Activated CD8-positive, alpha-beta memory T cell treated with anti-CD3 and anti-CD28 coated beads for 4 hours (primary cell): ENCODE results near the gene DMRTA1.
"Not testable (repeated sequence)": the region's sequence is repeated elsewhere in the genome, so short reads cannot be mapped to it uniquely, and the experiment has no call there.

Experiments used
- DNase-seq, 2 donors: peaks; one replicate each; pipeline ENCODE4 v3.0.0-alpha.2; 2020; ENCODE audit warnings: low read depth in 2 of 2

The DMRTA1 gene

GRCh38 chr9:22446589-22446949, at the start of gene DMRTA1:
TSS of gene DMRTA1 (plus strand) at chr9:22446824. CDS start at chr9:22447066, 242 bp downstream.
- DNase-seq, result no peak

- DNase-seq, result no peak
These were observed 45.0 kb upstream of the DMRTA1 start for GRCh38 chr9:22401671-22402070.

- DNase-seq, result no peak
These were observed 40.6 kb upstream of the DMRTA1 start for GRCh38 chr9:22405869-22406659.

- no peak for DNase-seq
These were observed 32.7 kb upstream of the DMRTA1 start for GRCh38 chr9:22413884-22414283.

GRCh38 chr9:22415941-22416691, 30.5 kb upstream of the DMRTA1 start:
- no peak for DNase-seq

GRCh38 chr9:22416692-22417060, 29.9 kb upstream of the DMRTA1 start:
- no peak for DNase-seq

GRCh38 chr9:22423566-22423965, 23.1 kb upstream of the DMRTA1 start:
- DNase-seq, result no peak

GRCh38 chr9:22424616-22425015, 22.0 kb upstream of the DMRTA1 start:
- no peak for DNase-seq

- no peak for DNase-seq
These were observed 21.1 kb upstream of the DMRTA1 start for GRCh38 chr9:22425551-22425950.

DNA sequence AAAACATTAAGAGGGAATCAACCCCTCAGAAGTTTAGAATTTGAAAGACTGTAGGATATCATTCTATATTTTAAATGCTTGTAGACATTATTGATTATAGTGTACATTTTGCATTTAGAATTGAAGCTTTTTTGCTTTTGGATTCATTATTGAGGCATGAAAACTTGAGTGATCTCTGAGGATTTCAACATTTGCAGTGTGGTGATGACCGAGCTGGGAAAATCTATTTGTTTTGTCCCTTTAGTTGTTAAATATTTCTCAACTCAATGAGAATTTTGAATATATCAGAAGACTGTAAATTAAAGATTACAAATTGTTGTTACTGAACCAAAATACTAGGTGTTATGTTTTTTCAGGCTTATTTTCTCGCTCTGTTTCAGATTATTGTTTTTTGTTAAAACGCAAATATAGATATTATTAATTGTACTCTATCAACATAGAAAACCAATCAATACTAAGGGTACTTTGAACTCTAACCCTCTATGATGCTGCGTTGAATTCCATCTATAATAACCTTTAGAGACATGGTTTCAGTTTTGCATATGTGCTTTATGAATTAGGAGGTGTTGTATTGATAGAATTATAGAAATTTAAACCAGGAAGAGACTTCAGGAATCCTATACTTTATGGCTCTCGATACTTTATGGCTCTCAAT, 19.3 kb upstream of the DMRTA1 start:
- DNase-seq, result no peak

DNA sequence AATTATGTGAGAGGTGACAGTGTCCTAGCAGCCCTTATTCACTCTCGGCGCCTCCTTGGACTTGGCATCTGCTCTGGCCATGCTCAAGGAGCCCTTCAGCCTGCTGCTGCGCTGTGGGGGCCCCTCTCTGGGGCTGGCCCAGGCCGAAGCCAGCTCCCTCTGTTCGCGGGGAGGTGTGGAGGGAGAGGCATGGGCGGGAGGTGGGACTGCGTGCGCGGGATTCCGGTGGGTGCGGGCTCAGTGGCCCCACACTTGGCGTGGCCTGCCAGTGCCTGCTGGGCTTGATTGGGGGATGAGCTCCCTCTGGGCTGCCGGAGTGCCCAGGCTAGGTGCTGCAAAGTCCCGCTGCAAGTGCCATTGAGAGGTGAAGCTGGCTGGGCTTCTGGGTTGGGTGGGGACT, 12.9 kb upstream of the DMRTA1 start:
- no peak for DNase-seq

- DNase-seq, result not testable (repeated sequence)
These were observed 11.4 kb upstream of the DMRTA1 start for GRCh38 chr9:22435252-22435651.

DNA sequence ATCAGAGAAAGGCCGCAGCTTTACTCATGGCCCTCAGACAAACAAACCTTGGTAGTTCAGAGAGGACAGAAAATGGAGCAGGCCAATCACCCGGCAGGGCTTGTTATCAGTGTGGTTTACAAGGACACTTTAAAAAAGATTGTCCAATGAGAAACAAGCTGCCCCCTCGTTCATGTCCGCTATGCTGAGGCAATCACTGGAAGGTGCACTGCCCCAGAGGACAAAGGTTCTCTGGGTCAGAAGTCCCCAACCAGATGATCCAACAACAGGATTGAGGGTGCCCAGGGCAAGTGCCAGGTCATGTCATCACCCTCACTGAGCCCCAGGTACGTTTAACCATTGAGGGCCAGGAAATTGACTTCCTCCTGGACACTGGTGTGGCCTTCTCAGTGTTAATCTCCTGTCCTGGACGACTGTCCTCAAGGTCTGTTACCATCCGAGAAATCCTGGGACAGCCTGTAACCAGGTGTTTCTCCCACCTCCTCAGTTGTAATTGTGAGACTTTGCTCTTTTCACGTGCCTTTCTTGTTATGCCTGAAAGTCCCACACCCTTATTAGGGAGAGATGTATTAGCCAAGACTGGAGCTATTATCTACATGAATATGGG, 9.1 kb upstream of the DMRTA1 start:
- not testable (repeated sequence) for DNase-seq

DNA sequence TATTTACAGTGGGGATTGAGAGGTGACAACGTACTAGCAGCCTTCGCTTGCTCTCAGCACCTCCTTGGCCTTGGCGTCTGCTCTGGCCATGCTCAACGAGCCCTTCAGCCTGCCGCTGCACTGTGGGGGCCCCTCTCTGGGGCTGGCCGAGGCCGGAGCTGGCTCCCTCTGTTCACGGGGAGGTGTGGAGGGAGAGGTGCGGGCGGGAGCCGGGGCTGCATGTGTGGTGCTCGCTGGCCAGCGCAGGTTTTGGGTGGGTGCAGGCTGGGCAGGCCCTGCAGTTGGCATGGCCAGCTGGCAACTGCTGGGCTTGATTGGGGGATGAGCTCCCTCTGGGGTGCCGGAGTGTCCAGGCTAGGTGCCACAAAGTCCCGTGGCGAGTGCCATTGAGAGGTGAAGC, 5.8 kb upstream of the DMRTA1 start:
- DNase-seq, result no peak

DNA sequence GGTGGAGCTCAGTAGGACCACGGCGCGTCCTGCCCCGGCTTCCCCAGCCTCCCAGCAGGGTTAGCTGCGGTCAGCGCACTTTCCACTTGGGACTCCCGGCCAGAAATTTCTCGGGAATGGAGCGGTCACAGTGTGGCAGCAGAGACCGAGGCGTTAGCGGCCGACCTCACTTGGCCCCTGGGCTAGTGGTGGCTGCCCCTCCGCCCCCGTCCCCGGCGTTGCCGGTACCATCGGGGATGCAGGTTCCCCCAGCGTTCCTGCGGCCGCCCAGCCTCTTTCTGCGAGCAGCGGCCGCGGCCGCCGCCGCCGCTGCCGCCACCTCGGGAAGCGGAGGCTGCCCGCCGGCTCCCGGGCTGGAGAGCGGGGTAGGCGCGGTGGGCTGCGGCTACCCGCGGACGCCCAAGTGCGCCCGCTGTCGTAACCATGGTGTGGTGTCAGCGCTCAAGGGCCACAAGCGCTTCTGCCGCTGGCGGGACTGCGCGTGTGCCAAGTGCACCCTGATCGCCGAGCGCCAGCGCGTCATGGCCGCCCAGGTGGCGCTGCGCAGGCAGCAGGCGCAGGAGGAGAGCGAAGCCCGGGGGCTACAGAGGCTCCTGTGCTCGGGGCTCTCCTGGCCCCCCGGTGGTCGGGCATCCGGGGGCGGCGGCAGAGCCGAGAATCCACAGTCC, 460 bp downstream of the DMRTA1 start:
- no peak for DNase-seq

GRCh38 chr9:22447618-22448305, 1.1 kb downstream of the DMRTA1 start:
- DNase-seq, result no peak

DNA sequence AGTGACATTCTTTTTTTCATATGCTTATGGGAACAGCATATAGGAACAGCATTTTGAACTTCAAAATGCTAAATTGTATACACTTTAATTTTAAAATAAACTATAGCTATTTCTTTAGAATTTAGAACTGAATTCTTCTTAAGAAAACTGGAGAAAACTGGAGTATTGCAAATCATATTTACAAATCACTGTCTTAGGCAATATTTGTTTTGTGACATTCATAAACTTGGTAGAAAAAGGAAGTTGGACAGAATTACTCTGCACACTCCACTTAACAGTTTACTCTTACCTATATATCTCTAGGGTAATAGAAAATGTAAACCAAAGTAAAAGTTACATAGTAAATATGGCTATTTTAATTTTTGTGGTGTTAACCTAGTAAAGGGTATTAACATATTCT, 3.1 kb downstream of the DMRTA1 start:
- no peak for DNase-seq

- no peak for DNase-seq
These were observed 5.9 kb downstream of the DMRTA1 start for GRCh38 chr9:22452415-22453010.

DNA sequence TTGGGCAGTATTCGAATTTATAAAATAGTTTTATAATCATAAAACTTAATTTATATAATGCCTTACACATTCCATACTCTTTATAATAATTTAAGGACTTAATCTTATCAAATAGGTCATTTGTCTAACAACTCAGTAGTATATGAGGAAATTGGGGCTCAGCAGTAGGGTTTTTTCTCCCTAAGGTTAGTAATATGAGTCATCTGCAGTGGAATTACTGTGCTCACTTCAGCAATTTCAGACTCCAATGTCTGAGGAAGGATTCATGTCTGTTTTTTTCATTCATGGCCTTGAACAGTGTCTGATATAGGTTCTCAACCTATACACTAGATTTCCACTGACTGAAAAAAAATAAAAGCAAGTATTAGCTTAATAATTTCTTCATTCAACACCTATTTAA, 7.4 kb downstream of the DMRTA1 start:
- no peak for DNase-seq

DNA sequence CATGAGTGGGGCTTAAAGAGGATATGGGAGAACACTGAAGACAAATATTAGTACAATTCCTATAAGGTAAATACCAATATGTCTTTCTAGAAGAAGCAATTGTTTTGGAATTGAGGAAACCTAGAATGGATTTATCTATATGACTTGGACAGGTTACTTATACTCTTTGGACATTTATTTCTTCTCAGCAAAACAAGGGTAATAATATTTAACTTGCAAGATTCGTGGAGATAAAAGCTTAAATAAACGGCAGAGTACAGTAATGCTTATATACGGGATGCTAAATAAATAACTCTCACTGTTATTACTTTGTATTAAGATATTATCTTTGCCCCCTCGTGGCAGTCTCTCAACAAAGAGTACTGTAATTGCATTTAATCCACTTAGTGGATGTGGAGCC, 8.6 kb downstream of the DMRTA1 start:
- DNase-seq, result no peak

- DNase-seq, result no peak
These were observed 10.8 kb downstream of the DMRTA1 start for GRCh38 chr9:22457448-22457847.
